ENCODE results near the gene MFN2.

GRCh38 chr1:12039164-12039525 lies 58.9 kb downstream of the MFN2 start:
- no peak for TF ChIP-seq CTCF (IDR thresholded peaks at IDR 0.05)
- no peak for TF ChIP-seq POLR2A (IDR thresholded peaks at IDR 0.05)
